Measurements from ENCODE around the gene SLC4A2.

- TF ChIP-seq, protein P1, sequence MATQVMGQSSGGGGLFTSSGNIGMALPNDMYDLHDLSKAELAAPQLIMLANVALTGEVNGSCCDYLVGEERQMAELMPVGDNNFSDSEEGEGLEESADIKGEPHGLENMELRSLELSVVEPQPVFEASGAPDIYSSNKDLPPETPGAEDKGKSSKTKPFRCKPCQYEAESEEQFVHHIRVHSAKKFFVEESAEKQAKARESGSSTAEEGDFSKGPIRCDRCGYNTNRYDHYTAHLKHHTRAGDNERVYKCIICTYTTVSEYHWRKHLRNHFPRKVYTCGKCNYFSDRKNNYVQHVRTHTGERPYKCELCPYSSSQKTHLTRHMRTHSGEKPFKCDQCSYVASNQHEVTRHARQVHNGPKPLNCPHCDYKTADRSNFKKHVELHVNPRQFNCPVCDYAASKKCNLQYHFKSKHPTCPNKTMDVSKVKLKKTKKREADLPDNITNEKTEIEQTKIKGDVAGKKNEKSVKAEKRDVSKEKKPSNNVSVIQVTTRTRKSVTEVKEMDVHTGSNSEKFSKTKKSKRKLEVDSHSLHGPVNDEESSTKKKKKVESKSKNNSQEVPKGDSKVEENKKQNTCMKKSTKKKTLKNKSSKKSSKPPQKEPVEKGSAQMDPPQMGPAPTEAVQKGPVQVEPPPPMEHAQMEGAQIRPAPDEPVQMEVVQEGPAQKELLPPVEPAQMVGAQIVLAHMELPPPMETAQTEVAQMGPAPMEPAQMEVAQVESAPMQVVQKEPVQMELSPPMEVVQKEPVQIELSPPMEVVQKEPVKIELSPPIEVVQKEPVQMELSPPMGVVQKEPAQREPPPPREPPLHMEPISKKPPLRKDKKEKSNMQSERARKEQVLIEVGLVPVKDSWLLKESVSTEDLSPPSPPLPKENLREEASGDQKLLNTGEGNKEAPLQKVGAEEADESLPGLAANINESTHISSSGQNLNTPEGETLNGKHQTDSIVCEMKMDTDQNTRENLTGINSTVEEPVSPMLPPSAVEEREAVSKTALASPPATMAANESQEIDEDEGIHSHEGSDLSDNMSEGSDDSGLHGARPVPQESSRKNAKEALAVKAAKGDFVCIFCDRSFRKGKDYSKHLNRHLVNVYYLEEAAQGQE (IDR thresholded peaks at IDR 0.05) = no peak
- TF ChIP-seq HNF4G (IDR thresholded peaks at IDR 0.05) (no peak), YY1 (IDR thresholded peaks at IDR 0.05) (no peak)
Observed at GRCh38 chr7:151031011-151031410, 28.4 kb upstream of the SLC4A2 start.
